CMK (cell line): ENCODE data around the gene JARID2.
"Not testable (repeated sequence)": the region's sequence is repeated elsewhere in the genome, so short reads cannot be mapped to it uniquely, and the experiment has no call there.

Source experiments
- DNase-seq: peaks from one replicate; pipeline ENCODE4 v3.0.0-alpha.2; 2010; ENCODE audit warnings: low read depth

JARID2 gene

DNA sequence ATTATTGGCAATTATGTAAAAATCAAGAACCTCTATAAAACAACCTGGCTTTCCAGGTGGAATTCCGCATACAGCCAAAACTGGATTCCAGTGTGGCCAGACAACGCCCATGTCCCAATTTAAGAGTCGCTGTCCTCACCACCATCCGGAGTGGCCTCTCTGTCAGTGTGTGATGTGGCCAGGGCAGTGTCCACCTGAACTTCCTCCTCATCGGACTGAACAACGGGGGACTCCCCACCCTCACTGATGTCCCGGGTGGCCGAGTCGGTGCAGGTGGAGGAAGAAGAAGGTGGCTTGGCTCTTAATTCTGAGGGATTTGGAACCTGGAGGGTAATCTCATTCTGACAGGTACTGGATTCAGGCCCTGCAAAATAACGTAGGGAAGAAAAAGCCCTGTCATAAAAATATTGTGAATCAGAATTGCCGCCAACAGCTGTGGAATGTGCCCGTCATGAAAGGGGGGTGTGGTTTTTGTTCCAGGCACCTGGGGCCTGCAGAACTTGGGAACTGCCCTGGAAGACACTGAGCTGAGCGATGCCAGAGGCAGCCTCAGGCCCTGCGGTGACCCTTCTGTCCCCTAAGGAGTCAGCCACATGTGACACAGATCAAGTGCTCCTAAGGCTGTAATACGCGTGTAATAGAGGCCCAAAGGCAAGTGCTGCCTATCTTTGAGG, 277.1 kb downstream of the JARID2 start:
- no peak for DNase-seq

DNA sequence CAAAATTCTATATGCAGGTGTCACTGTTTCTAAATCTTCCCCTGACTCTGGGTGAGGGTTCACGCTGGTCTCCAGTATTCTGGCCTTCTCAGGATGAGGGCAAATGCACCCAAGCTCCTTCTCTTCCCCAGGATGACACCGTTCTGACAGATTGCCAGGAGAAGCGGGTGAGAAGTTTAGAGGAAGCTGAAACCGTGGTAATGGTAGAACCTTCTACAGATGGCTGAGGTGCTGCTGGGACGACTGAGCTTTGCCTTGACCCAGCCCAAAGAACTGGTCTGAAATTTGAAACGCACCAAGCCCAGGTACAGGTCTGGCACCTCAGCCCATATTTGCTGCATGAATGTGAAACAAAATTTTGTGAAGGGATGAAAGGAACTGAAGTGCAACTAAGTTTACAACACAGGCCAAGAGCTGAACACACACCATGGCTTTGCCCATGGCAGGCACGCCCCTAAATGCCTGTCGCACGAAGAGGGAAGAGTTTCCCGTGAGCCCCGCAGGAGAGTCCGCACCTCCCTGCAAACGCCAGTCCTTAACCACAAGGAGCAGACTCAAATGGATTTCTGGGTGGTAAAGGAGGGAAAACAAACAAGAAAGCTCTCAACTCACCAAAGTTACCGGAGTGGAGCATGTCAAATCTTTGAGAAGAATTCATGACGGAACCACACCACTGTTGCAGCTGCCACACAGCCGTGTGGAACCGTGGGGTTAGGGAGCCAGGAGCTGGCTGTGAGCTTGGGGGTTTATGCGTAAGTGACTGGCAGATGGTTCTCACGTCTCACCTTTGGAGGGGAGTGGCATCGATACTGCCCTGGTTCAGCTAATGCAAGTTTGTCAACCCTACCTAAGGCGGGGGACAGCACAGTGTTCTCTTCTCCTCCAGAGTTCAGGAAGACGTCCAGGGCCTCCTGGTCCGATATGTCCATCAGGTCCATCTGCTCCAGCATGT, 278.1 kb downstream of the JARID2 start:
- DNase-seq, result no peak

DNA sequence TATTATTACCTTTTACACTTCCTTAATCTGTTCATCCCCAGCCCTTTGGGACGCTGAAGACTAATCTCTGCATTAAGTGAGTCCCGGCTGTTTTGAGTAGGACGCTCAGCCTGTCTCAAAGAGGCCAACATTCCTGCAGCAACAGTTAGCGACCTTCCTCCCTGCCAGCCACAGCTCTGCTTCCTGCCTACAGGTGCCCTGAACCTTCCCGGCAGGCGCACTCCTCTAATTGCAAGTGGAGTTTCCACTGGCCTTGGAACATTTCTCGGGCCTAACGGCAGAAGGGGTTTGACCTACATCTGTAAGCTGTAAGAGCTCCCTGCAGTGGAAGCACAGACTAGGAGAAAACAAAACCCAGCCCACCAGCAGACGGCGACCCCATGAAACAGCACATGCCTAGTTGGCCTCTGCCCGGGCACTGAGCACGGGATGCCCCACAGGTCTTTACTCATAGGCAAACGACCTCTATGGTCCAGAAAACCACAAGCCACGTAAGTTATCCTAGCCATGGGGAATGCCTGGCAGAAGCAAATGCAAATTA, 279.1 kb downstream of the JARID2 start:
- no peak for DNase-seq

DNA sequence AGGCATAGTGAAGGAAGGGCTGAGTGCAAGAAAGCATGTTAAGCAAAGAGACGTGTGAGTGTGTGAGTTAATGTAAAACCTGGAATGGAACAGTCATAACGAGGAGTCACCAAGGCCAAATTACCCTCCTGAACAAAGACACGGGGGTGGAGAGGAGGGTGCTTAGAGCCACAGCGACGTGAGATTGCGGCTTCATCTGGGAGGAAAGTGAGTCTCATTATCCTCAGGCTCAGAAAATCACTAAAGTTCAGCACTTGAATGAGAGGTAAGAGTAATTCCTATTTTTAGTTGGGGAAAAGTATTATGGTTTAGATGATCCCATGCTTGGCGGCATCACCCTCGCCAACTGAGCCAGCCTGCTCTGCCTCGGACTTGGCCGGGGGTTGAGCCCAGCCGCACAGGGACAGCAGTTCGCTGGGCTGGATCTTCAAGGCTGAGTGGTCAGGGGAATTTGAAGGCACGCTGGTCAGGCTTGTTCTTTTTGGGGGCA, 280.4 kb downstream of the JARID2 start:
- no peak for DNase-seq

DNA sequence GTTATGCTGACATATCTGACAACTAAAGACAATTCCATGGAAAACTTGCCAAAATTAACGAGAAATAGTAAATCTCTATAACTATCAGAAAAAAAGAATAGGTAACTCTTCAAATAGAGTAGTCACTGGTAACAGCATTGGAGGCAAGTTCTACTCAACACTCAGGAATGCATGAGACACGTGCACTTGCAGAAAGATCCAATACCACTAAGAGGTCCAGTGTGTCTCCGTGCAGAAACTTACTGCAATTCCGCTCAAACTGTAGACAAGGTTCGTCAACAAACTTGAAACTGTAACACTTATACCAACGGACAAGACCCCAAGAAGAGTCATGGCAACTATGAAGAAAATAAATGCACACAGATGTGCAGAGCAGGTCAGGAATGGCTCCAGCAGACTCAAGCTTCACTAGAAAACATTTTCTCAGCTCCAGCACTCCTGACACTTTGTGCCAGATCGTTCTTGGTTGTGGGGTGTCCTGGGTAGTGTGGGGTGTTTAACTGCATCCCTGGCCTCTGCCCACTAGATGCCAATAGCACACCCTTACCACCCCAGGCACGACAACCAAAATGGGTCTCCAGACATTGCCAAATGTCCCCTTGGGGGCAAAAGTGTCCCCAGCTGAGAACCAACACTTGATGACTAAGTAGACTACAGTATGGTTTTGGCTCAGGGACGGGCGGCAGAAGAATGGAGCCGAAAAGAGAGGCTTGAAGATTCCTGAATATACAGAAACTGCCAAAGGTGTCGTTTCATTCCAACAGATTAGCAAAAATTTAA, 282.2 kb downstream of the JARID2 start:
- no peak for DNase-seq

DNA sequence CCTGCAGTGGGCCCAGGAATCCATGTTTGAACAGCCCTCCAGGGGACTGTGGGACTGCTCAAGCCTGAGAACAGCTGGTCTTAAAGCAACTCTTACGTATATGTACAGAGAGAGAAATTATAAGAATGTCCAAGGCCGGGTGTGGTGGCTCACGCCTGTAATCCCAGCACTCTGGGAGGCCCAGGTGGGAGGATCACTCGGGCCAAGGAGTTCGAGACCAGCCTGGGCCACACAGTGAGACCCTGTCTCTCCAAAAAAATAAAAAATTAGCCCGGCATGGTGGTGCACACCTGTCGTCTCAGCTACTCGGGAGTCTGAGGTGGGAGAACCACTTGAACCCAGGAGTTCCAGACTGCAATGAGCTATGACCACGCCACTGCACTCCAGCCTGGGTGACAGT, 283.0 kb downstream of the JARID2 start:
- no peak for DNase-seq

DNA sequence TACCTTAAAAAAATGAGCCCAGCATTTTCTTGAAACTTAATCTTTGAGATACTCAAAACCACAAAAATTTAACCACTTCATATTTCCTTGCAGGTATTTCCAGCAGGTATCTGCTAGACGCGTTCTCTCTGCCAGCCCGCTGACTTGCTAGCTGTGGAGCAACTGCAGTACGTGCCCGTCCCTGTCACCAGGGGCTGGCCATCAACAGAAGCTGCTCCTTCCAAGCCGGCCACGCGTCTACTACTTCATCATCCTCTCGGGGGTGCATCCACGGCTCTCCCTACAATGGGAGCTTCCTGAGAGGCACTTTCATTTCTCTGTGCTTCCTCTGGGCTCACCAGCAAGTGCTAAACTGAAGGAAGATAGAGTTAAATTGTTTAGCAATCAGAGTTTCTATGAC, 284.5 kb downstream of the JARID2 start:
- no peak for DNase-seq

DNA sequence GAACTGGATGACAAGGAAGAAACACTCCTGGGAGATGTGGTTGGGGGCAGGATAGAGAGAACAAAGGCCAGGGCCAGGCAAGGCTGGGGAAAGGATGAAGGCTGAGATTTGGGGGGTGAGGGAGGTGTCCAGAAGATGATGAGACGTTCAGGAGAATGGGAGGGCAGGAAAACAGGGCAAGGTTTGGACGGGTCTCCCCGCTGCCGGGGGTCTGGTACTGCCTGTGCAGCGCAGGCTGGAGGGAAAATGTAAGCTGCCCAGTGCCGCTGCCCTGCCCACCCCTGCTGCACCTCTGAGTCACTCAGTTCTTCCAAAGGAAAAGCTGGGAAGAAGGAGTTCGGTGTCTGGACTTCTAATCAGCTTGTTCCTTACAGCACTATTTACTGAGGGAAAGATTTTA, 286.1 kb downstream of the JARID2 start:
- no peak for DNase-seq

DNA sequence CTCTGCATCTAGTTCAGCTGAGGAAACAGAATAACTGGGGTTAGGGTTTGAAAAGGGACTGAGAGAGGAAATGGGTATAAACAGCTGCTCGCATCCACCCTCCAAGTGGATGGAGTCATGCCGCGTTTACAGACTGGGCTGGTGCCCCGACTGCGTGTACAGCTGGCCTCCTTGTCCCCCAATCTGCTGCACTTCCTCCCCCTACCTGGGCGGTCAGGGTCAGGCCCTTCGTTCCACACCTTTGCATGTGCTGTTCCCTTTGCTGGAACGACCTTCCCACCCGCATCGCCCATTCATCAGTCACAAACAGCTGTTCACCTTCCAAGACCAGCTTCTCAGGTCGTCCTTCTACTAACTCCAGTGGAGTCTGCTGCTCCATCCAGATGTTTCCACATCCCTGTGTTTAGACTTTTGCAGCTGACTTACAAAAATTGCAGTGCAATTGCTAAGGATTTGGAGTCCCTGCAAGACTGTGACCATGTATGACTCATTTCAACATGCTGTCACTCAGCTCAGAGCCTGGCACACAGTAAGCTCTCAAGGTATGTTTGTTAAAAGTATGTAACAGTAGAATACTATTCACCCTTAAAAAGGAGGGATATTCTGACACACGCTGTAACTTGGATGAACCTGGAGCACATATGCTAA, 287.6 kb downstream of the JARID2 start:
- DNase-seq, result no peak

DNA sequence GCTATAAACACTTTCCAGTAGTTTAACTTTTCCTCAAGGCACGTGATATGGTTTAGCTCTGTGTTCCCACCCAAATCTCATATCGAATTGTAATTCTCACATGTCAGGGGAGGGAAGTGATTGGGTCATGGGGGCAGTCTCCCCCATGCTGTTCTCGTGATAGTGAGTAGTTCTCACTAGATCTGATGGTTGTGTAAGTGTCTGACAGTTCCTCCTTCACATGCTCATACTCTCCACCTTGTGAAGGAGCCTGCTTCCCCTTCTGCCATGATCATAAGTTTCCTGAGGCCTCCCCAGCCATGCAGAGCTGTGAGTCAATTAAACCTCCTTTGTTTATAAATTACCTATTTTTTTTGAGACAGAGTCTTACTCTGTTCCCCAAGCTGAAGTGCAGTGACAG, 289.1 kb downstream of the JARID2 start:
- DNase-seq, result no peak

DNA sequence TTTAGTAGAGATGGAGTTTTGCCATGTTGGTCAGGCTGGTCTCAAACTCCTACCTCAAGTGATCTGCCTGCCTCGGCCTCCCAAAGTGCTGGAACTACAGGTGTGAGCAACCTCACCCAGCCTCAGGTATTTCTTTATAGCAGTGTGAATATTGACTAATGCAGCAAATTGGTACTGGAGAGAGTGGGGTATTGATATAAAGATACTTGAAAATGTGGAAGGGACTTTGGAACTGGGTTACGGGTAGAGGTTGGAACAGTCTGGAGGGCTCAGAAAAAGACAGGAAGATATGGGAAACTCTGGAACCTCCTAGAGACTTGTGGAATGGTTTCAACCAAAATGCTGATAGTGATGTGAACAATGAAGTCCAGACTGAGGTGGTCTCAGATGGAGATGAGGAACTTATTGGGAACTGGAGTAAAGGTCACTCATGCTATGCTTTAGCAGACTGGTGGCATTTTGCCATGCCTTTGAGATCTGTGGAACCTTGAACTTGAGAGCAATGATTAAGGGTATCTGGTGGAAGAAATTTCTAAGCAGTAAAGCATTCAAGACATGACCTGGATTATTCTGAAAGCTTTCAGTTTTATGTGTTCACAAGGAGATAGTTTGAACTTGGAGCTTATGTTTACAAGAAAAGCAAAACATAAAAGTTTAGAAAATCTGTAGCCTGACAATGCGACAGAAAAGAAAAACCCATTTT, 289.8 kb downstream of the JARID2 start:
- DNase-seq, result no peak

DNA sequence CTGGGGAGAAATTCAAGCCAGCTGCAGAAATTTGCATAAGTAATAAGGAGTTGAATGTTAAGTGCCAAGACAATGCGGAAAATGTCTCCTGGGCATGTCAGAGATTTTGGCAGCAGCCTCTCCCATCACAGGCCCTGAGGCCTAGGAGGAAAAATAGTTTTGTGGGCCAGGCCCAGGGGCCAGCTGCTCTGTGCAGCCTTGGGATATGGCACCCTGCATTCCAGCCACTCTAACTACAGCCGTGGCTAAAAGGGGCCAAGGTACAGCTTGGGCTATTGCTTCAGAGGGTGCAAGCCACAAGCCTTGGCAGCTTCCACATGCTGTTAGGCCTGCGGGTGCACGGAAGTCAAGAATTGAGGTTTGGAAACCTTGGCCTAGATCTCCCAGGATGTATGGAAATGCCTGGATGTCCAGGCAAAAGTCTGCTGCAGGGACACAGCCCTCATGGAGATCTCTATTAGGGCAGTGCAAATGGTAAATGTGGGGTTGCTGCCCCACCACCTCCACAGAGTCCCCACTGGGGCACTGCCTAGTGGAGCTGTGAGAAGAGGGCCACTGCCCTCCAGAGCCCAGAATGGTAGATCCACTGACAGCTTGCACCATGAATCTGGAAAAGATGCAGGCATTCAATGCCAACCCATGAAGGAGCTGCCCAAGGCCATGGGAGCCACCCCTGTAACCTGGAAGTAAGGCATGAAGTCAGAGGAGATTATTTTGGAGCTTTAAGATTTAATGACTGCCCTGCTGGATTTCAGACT, 290.5 kb downstream of the JARID2 start:
- DNase-seq, result no peak

DNA sequence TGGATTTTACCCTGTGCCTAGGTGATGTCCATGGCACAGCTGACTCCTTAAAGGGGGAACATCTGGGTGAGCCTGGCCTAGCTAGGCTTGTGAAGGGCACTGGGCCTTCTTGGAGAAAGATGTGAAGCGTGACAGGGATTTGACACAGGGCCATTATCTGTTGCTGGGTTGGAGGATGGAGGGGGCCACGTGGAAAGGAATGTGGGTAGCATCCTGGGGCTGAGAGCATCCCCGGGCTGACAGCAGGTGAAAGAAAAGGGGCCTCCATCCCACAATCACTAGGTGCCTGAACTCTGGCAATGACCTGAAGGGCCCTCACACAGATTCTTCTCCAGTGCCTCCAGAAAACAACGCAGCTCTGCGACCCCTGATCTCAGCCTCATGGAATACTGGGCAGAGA, 292.2 kb downstream of the JARID2 start:
- DNase-seq, result no peak

DNA sequence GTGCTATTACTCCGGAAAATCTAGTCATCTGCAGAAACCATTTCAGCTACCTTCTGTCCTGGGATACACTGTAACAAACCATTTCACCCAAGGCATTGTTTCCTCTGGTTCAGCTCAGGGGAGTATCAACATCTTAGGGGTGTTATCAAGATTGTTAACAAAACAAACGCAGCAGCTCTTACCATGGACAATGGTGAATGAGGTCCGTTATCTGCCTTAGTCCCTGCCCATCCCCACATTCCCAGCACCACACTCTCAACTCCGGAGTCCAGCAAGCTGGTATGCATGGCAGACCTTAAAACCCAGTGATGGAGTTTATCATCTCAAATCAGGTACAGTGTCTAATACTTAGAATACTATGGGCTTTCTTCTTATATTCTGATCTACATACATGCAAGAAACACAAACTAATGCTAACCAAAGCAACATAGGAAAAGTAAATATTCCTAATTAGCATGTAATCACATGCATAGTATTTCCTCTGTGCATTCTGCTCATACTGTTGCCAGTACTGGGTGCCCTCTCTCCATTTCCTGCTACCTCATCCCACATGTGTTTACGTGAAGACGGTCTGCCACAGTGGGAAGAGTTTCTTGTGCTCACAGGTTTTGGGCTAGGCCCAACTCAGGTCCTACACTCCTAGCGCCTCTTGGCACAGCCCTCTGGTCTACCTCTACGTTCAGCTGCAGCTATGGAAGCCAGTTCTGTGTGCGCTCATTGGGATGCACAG, 293.1 kb downstream of the JARID2 start:
- DNase-seq, result no peak

DNA sequence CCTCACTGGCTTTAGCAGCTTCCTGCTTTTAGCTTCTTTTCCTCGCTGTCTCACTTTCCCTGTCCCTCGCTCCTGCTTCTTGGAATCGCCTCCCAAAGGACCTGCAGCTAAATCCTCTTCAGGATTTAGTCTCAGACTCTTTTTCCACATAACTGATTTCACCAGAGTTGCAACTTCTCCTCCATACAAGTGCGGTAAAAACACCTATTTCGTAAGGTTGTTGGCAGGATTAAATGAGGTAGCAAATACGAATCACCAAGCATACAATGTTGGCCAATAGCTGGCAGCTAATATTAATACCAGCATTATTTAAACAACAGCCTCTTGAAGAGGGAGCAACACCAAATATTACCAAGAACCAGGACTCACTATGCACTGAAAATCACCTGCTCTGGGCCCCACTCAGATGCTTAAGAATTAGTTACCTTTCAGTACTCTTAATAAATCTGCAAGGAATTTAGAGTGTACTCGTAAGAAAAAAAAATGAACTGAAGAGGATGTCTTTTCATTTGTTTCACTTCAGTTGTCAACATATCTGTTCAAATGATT, 293.9 kb downstream of the JARID2 start:
- no peak for DNase-seq

DNA sequence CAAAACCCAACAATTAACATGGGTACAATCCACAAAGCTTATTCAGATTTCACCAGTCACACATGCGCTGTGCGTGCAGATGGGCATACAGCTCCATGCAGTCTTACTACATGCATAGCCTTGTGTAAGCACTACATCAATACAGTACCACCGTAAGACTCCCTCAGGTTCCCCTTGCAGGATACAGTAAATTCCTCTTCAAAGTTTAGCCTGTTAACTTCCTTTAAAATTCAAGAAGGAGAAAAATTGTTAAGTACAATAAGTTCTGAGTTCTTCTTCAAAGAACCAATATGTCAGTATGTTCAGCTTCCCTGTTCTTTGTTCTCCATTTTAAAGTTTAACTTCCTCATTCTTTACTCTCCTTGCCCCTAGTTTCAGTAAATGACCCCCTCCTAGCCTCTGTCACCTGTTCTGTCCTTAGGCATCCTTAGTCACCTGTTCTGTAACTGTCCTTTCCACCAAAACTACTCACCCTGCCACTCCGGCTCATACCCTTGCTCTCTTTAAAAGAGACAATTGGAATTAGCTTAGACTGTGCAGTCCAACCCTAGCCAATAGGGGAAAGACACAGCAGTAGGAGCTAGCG, 297.6 kb downstream of the JARID2 start:
- not testable (repeated sequence) for DNase-seq

DNA sequence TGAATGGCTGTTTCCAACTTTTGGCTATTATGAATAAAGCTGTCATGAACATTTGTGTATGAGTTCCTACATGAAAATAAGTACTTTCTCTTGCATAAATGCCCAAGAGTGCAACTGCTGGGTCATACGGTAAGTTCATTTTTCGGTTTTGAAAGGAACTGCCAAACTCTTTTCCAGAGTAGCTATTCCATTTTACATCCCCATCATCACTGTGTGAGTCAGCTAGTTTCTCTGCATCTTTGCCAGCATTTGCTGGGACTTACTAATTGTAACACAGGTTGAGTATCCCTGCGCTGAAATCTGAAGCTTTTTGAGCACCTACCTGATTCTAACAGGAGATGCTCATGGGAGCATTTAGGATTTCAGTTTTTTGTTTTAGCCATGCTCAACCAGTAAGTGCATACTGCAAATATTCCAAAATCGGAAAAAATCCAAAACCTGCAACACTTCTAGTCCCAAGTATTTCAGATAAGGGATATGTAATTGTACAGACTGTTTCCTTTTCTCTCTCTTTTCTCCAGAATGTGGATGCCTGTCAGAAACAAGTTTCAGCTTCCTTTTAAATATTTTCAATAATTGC, 298.5 kb downstream of the JARID2 start:
- DNase-seq, result no peak

DNA sequence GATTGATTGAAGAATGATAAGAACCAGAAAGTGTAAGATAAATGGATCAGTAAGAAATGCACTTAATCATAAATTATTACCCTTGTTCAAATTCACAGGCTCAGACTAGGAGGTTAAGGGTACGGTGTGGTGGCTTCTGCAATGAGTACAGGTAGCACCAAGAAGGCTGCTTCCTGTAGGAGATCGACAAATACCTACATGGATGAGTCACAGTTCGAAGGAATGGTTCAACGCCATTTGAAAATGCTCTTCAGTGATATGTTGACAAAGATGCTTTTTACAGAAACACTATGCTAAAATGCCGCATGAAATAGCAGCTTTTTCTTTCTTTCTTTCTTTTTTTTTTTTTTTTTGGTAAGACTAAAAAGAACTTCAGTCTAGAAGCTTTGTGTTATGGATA, 300.7 kb downstream of the JARID2 start:
- no peak for DNase-seq

DNA sequence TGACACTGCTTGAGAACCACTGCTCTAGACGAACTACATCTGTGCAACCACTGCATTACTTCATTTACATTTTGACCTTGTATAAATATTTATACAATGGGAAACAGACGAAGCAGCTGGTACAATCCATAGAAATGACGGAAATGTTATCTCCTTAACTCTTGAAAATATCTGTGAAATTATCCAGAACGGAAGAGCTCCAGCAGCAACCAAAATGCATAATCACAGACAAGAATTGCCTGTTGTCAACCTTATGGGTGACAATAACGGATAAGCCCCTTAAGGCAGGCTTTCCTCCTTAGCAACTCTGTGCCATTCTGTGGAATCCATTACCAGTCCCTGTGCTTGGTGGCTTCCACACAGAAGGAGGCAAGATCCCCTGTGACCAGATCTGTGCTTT, 301.5 kb downstream of the JARID2 start:
- DNase-seq, result no peak
